Activated T-cell treated with anti-CD3 and anti-CD28 coated beads, Interleukin-2, amount 50 U/mL, for 4 hours (primary cell): ENCODE results near the gene RPL37. TPM values are rescaled to one million over a fixed set of nuclear protein-coding genes. Genes with fewer than 3 reads are reported as not detected.
"Not testable (repeated sequence)": the region's sequence is repeated elsewhere in the genome, so short reads cannot be mapped to it uniquely, and the experiment has no call there.

Source experiments
- ATAC-seq, 2 donors: fragments of 200-7000 bp; cut with Tn5 transposase; one replicate each; pipeline ENCODE4 v1.10.0; 2021
- DNase-seq: peaks from one replicate; pipeline ENCODE4 v3.0.0-alpha.2; 2020
- H3K27me3 Mint-ChIP-seq: one replicate; pipeline ENCODE4 v1.8.0; 2021; ENCODE audit warnings: low read depth, mixed read lengths
- H3K36me3 Mint-ChIP-seq: one replicate; pipeline ENCODE4 v1.8.0; 2022; ENCODE audit warnings: mixed read lengths; ENCODE audit not compliant: insufficient read depth
- H3K4me1 Mint-ChIP-seq: one replicate; pipeline ENCODE4 v1.8.0; 2021; ENCODE audit warnings: low read depth, mixed read lengths
- H3K4me3 Mint-ChIP-seq: one replicate; pipeline ENCODE4 v1.8.0; 2021; ENCODE audit warnings: mild to moderate bottlenecking, moderate library complexity, mixed read lengths
- H3K9me3 Mint-ChIP-seq: one replicate; pipeline ENCODE4 v1.8.0; 2021; ENCODE audit warnings: mixed read lengths
- total RNA-seq, 3 donors: library from RNA; stranded (reverse); gene quantifications; one replicate each; pipeline ENCODE4 v1.2.1, GENCODE V29; 2021

RPL37 gene
- total RNA-seq, 3 donors from 2014 or later, result 1,753 to 1,834 (median 1,793) TPM

GRCh38 chr5:40794340-40794739 lies 40.7 kb downstream of the RPL37 start:
- Mint-ChIP-seq H3K4me1 (peaks cover 66% of the 10 kb centered on the region), H3K36me3 (peaks cover 18% of the 10 kb centered on the region)
- ATAC-seq, H3K9me3 Mint-ChIP-seq, H3K4me3 Mint-ChIP-seq, DNase-seq, H3K27me3 Mint-ChIP-seq: not testable (repeated sequence)

- peaks cover 76% of the 10 kb centered on the region for H3K4me1 Mint-ChIP-seq
- H3K4me3 Mint-ChIP-seq, result not testable (repeated sequence)
Observed at GRCh38 chr5:40792691-40793090, 42.3 kb downstream of the RPL37 start.

GRCh38 chr5:40791715-40792139 lies 43.3 kb downstream of the RPL37 start:
- Mint-ChIP-seq H3K9me3 (peaks cover 3% of the 10 kb centered on the region), H3K27me3 (no peaks in the 10 kb centered on the region), H3K4me3 (no peak overlapping the region), H3K4me1 (peaks cover 71% of the 10 kb centered on the region), H3K36me3 (peaks cover 28% of the 10 kb centered on the region)
- DNase-seq (no peak), ATAC-seq (no peak)

More at GRCh38 chr5:40792691-40793090, 42.3 kb downstream of the RPL37 start:
- not testable (repeated sequence) for H3K9me3 Mint-ChIP-seq, DNase-seq, ATAC-seq, H3K27me3 Mint-ChIP-seq
- H3K36me3 Mint-ChIP-seq, result peaks cover 26% of the 10 kb centered on the region

- H3K4me3 Mint-ChIP-seq, result no peak overlapping the region
- peaks cover 3% of the 10 kb centered on the region for H3K9me3 Mint-ChIP-seq
- peaks cover 30% of the 10 kb centered on the region for H3K36me3 Mint-ChIP-seq
- ATAC-seq (no peak), DNase-seq (no peak)
- H3K4me1 Mint-ChIP-seq, result peaks cover 68% of the 10 kb centered on the region
- no peaks in the 10 kb centered on the region for H3K27me3 Mint-ChIP-seq
Observed at GRCh38 chr5:40790947-40791593, 44.0 kb downstream of the RPL37 start.

GRCh38 chr5:40788941-40789340 lies 46.1 kb downstream of the RPL37 start:
- Mint-ChIP-seq H3K36me3 (peaks cover 20% of the 10 kb centered on the region), H3K4me1 (peaks cover 62% of the 10 kb centered on the region)
- not testable (repeated sequence) for DNase-seq, H3K27me3 Mint-ChIP-seq, H3K4me3 Mint-ChIP-seq, ATAC-seq, H3K9me3 Mint-ChIP-seq

GRCh38 chr5:40787986-40788385 lies 47.0 kb downstream of the RPL37 start:
- ATAC-seq (no peak), DNase-seq (no peak)
- Mint-ChIP-seq H3K4me3 (no peak overlapping the region), H3K4me1 (peaks cover 57% of the 10 kb centered on the region), H3K27me3 (no peaks in the 10 kb centered on the region), H3K9me3 (peaks cover 3% of the 10 kb centered on the region), H3K36me3 (peaks cover 20% of the 10 kb centered on the region)

- DNase-seq, result not testable (repeated sequence)
- H3K4me1 Mint-ChIP-seq, result peaks cover 63% of the 10 kb centered on the region
Observed at GRCh38 chr5:40786664-40787063, 48.4 kb downstream of the RPL37 start.

GRCh38 chr5:40784916-40785315 lies 50.1 kb downstream of the RPL37 start:
- Mint-ChIP-seq H3K27me3 (no peaks in the 10 kb centered on the region), H3K36me3 (peaks cover 22% of the 10 kb centered on the region), H3K4me3 (no peak overlapping the region), H3K9me3 (peaks cover 3% of the 10 kb centered on the region), H3K4me1 (peaks cover 60% of the 10 kb centered on the region)
- no peak for ATAC-seq
- DNase-seq, result no peak

More at GRCh38 chr5:40786664-40787063, 48.4 kb downstream of the RPL37 start:
- peaks cover 20% of the 10 kb centered on the region for H3K36me3 Mint-ChIP-seq
- H3K4me3 Mint-ChIP-seq, H3K9me3 Mint-ChIP-seq, ATAC-seq, H3K27me3 Mint-ChIP-seq: not testable (repeated sequence)

- peaks cover 3% of the 10 kb centered on the region for H3K9me3 Mint-ChIP-seq
- peaks cover 58% of the 10 kb centered on the region for H3K4me1 Mint-ChIP-seq
- H3K4me3 Mint-ChIP-seq, result no peak overlapping the region
- no peak for DNase-seq
- H3K36me3 Mint-ChIP-seq, result peaks cover 19% of the 10 kb centered on the region
- ATAC-seq, result no peak
- no peaks in the 10 kb centered on the region for H3K27me3 Mint-ChIP-seq
Observed at GRCh38 chr5:40784027-40784653, 50.9 kb downstream of the RPL37 start.

GRCh38 chr5:40781843-40782409 lies 53.1 kb downstream of the RPL37 start:
- no peak for DNase-seq
- ATAC-seq, result no peak
- Mint-ChIP-seq H3K36me3 (peaks cover 10% of the 10 kb centered on the region), H3K9me3 (no peaks in the 10 kb centered on the region), H3K4me1 (peaks cover 45% of the 10 kb centered on the region), H3K4me3 (no peak overlapping the region), H3K27me3 (no peaks in the 10 kb centered on the region)

GRCh38 chr5:40780858-40781257 lies 54.2 kb downstream of the RPL37 start:
- Mint-ChIP-seq H3K36me3 (peaks cover 15% of the 10 kb centered on the region), H3K4me3 (no peak overlapping the region), H3K9me3 (no peaks in the 10 kb centered on the region), H3K27me3 (no peaks in the 10 kb centered on the region), H3K4me1 (peaks cover 45% of the 10 kb centered on the region)
- no peak for ATAC-seq
- DNase-seq, result no peak

- Mint-ChIP-seq H3K4me1 (peaks cover 39% of the 10 kb centered on the region), H3K27me3 (no peaks in the 10 kb centered on the region), H3K9me3 (no peaks in the 10 kb centered on the region), H3K36me3 (peaks cover 16% of the 10 kb centered on the region), H3K4me3 (no peak overlapping the region)
- DNase-seq, result no peak
- ATAC-seq, result no peak
Observed at GRCh38 chr5:40780199-40780598, 54.8 kb downstream of the RPL37 start.

GRCh38 chr5:40779561-40779960 lies 55.5 kb downstream of the RPL37 start:
- H3K9me3 Mint-ChIP-seq, result no peaks in the 10 kb centered on the region
- H3K27me3 Mint-ChIP-seq, result no peaks in the 10 kb centered on the region
- ATAC-seq, result no peak
- no peak overlapping the region for H3K4me3 Mint-ChIP-seq
- no peak for DNase-seq
- H3K36me3 Mint-ChIP-seq, result peaks cover 19% of the 10 kb centered on the region
- peaks cover 38% of the 10 kb centered on the region for H3K4me1 Mint-ChIP-seq

- Mint-ChIP-seq H3K9me3 (no peaks in the 10 kb centered on the region), H3K4me3 (no peak overlapping the region), H3K36me3 (peaks cover 25% of the 10 kb centered on the region), H3K4me1 (peaks cover 28% of the 10 kb centered on the region), H3K27me3 (no peaks in the 10 kb centered on the region)
- DNase-seq (no peak), ATAC-seq (no peak)
Observed at GRCh38 chr5:40778133-40778532, 56.9 kb downstream of the RPL37 start.

- no peaks in the 10 kb centered on the region for H3K9me3 Mint-ChIP-seq
- ATAC-seq, result no peak
- H3K27me3 Mint-ChIP-seq, result no peaks in the 10 kb centered on the region
- DNase-seq, result no peak
- H3K4me3 Mint-ChIP-seq, result no peak overlapping the region
- peaks cover 17% of the 10 kb centered on the region for H3K4me1 Mint-ChIP-seq
- H3K36me3 Mint-ChIP-seq, result peaks cover 25% of the 10 kb centered on the region
Observed at GRCh38 chr5:40776658-40776977, 58.4 kb downstream of the RPL37 start.
